ENCODE measurements around the gene CBY1.

The CBY1 gene

DNA sequence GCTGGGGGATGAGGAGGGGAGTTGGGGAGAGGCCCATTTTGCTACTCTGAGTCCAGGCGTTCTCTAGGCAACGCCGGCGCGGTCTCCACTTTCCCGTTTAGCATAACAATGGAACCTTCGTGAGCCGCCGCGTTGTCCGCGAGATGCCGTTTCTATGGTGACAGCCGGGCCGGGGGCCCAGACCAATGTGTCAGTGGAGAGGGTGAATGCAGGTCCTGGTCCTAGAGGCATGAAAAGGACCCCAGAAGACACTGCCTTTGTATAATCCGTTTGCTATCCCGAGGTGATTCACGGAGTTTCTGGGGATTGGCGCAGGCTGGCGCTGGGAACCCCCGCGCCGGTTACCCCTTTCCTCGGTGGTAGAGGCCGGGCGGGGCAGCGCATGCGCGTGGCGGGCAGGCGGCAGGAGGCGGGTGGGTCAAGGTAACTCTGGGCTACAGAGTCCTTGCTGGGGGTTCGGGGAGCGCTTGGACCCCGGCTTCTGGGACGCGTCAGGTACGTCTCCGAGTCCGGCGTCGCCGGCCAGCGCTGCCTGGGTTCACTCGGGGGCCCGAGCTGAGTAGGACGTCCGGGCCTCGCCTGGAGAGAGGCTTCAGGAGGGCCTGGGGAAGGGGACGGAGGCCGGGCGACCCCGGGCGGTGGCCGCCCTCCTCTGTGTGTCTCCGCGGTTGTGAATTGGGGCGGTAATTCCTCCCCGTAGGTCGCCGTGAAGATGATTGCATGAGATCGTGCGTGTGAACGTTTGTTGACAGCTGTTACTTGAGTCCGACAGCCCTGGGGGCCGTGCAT is at the start of gene CBY1, which contains the start of gene FAM227A:
CBY1 (plus strand) TSS at position 383 of the 789 bp plus-strand sequence. CDS start 11,417 bp downstream, outside the sequence.
FAM227A (minus strand) TSS at position 137 of the 789 bp plus-strand sequence. CDS start 6,224 bp downstream, outside the sequence.
- DNase-seq (ENCODE audit: extremely low read depth, low read depth) = peak; percentile 57

DNA sequence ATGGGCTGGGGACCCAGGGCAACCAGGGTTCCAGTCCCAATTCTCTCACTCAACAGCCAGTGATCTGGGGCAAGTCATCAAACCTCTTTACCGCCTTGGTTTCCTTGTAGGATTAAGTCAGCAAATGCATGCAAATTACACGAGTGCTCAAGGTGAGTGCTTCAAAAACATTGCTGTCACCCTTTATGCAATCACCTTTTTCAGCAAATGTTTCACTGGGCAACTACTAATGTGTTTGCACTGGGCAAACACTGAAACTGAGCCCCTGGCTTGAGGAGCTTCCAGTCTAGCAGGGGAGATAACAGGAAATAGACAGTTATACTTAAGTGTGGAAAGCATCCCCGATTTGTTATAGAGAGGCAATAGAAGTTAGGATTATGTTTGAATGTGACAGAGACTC is 48.8 kb upstream of the CBY1 start:
- TF ChIP-seq CTCF (IDR thresholded peaks at IDR 0.05; ENCODE audit: low read depth, low read length, missing control alignments) = no peak
- no peak for DNase-seq (ENCODE audit: extremely low read depth, low read depth)
- H3K4me3 ChIP-seq (replicated peaks; ENCODE audit: low read depth, low read length) = no peak overlapping the region

More for the DNA sequence above, at the start of gene CBY1, which contains the start of gene FAM227A:
- no peak for TF ChIP-seq CTCF (IDR thresholded peaks at IDR 0.05; ENCODE audit: low read depth, low read length, missing control alignments)
- H3K4me3 ChIP-seq (replicated peaks; ENCODE audit: low read depth, low read length) = peak within 1 kb of the TSS; percentile 91

GRCh38 chr22:38608992-38609750 is 47.3 kb upstream of the CBY1 start:
- no peak for TF ChIP-seq CTCF (IDR thresholded peaks at IDR 0.05; ENCODE audit: low read depth, low read length, missing control alignments)
- H3K4me3 ChIP-seq (replicated peaks; ENCODE audit: low read depth, low read length) = no peak overlapping the region
- no peak for DNase-seq (ENCODE audit: extremely low read depth, low read depth)

DNA sequence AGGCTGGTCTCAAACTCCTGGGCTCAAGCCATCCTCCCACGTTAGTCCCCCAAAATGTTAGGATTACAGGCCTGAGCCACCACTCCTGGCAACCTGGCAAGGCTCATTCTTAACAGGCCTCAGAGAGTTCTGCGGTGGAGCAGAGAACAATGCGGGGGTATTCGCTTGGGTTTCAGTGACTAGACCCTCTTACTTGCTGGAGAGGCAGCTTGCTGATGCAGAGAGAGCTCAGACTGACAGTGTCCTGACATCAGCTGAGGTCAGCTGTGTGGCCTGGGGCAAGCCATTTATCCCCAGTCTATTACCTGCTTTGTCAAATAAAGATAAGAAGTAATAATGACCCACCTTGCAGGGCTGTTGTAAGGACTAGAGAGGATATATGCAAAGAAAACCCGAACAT is 46.2 kb upstream of the CBY1 start:
- TF ChIP-seq CTCF (IDR thresholded peaks at IDR 0.05; ENCODE audit: low read depth, low read length, missing control alignments) = no peak
- no peak for DNase-seq (ENCODE audit: extremely low read depth, low read depth)
- H3K4me3 ChIP-seq (replicated peaks; ENCODE audit: low read depth, low read length) = no peak overlapping the region

- no peak for TF ChIP-seq CTCF (IDR thresholded peaks at IDR 0.05; ENCODE audit: low read depth, low read length, missing control alignments)
- no peak for DNase-seq (ENCODE audit: extremely low read depth, low read depth)
- H3K4me3 ChIP-seq (replicated peaks; ENCODE audit: low read depth, low read length) = no peak overlapping the region
These were observed 44.9 kb upstream of the CBY1 start for GRCh38 chr22:38611559-38611958.

- DNase-seq (ENCODE audit: extremely low read depth, low read depth) = no peak
- no peak overlapping the region for H3K4me3 ChIP-seq (replicated peaks; ENCODE audit: low read depth, low read length)
- no peak for TF ChIP-seq CTCF (IDR thresholded peaks at IDR 0.05; ENCODE audit: low read depth, low read length, missing control alignments)
These were observed 44.0 kb upstream of the CBY1 start for GRCh38 chr22:38612217-38613006.

All from HFF-Myc (cell line).